ENCODE data around the gene MARCOL. TPM values are rescaled to one million over a fixed set of nuclear protein-coding genes. Genes with fewer than 3 reads are reported as not detected.

MARCOL gene
- total RNA-seq, 2 experiments from 2014 or later, result not detected

DNA sequence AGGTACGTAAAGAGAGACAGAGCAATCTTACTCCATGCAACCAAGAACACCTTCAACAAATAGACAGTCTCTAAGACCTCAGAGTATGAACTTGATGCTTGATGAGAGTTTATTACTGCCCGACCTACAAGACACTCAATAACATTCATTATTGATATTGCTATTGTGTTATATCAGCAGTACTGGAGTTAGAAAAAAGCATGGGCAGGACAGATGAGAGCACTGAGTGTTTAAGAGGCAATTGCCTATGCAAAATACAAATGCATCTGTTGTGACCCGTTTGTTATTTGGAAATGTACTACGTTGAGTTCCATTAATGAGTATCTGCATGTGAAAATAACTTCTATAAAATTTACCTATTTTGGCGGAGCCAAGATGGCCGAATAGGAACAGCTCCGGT lies 8.1 kb upstream of the MARCOL start:
- Histone ChIP-seq H3K9me3 (ENCODE audit: control insufficient read depth in 1 of 2, insufficient read depth in 1 of 2, low read length in 2 of 2) (no peaks in the 10 kb centered on the region), H3K4me3 (ENCODE audit: low read length) (no peak overlapping the region), H3K36me3 (ENCODE audit: insufficient read depth, low read length) (no peaks in the 10 kb centered on the region), H3K27me3 (ENCODE audit: control insufficient read depth in 1 of 2, insufficient read depth in 2 of 2, low read length in 2 of 2) (peaks cover 0 to 7% of the 10 kb centered on the region in 2 experiments), H3K4me1 (ENCODE audit: insufficient read depth, low read length) (no peaks in the 10 kb centered on the region), H3K27ac (ENCODE audit: low read depth in 1 of 2, low read length in 2 of 2) (no peak overlapping the region)
- ChIA-PET POLR2A (no interaction called here), CTCF (no interaction called here)
- ATAC-seq (ENCODE audit: poor library complexity) (no peak), DNase-seq (no peak)
- Mint-ChIP-seq H3K4me1 (ENCODE audit: low read depth) (no peaks in the 10 kb centered on the region), H3K27me3 (peaks cover 16% of the 10 kb centered on the region), H3K4me3 (no peak overlapping the region), H3K36me3 (ENCODE audit: low read depth) (no peaks in the 10 kb centered on the region), H3K27ac (no peak overlapping the region), H3K9me3 (no peaks in the 10 kb centered on the region)
- TF ChIP-seq, protein P1, sequence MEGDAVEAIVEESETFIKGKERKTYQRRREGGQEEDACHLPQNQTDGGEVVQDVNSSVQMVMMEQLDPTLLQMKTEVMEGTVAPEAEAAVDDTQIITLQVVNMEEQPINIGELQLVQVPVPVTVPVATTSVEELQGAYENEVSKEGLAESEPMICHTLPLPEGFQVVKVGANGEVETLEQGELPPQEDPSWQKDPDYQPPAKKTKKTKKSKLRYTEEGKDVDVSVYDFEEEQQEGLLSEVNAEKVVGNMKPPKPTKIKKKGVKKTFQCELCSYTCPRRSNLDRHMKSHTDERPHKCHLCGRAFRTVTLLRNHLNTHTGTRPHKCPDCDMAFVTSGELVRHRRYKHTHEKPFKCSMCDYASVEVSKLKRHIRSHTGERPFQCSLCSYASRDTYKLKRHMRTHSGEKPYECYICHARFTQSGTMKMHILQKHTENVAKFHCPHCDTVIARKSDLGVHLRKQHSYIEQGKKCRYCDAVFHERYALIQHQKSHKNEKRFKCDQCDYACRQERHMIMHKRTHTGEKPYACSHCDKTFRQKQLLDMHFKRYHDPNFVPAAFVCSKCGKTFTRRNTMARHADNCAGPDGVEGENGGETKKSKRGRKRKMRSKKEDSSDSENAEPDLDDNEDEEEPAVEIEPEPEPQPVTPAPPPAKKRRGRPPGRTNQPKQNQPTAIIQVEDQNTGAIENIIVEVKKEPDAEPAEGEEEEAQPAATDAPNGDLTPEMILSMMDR (IDR thresholded peaks at IDR 0.05), result no peak
- intact Hi-C loops (cut with DNase I, micrococcal nuclease), result no loop called here

DNA sequence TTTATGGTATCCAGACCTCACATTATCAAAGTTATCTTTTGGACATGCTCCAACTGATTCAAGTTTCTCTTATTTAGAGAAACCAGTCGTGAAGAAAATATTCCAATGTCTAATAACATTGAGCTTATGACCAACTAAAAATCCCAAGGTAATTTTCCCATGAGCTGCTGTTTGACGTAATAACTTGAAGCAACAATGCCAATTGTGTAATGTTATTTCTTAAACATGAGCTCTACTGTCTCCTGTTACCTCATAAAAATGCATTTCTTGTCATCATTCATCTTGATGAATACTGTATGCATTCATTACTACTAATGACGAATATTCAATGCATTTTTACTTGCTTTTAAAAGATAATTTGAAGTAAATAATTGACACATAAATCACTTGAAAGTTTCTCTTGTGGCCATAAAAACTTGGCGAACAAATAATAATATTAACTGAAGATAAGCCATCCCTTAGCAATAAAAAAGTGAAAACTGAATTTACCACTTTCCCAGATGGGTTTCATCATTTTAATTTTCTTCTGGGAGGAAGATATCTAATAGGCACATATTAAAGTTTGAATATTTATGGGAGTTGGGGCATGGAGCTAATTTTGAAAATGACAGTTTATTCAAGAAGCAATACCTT lies 424 bp upstream of the MARCOL start:
- intact Hi-C loops (cut with DNase I, micrococcal nuclease), result no loop called here
- ChIA-PET CTCF (no interaction called here), POLR2A (no interaction called here)
- TF ChIP-seq, protein P1 (IDR thresholded peaks at IDR 0.05), result no peak
- Histone ChIP-seq H3K27ac (ENCODE audit: low read depth in 1 of 2, low read length in 2 of 2) (no peak overlapping the region), H3K4me3 (ENCODE audit: low read length) (no peak overlapping the region), H3K9me3 (ENCODE audit: control insufficient read depth in 1 of 2, insufficient read depth in 1 of 2, low read length in 2 of 2) (no peaks in the 10 kb centered on the region), H3K4me1 (ENCODE audit: insufficient read depth, low read length) (no peaks in the 10 kb centered on the region), H3K36me3 (ENCODE audit: insufficient read depth, low read length) (no peaks in the 10 kb centered on the region), H3K27me3 (ENCODE audit: control insufficient read depth in 1 of 2, insufficient read depth in 2 of 2, low read length in 2 of 2) (no peaks in the 10 kb centered on the region)
- Mint-ChIP-seq H3K4me1 (ENCODE audit: low read depth) (no peaks in the 10 kb centered on the region), H3K27me3 (peaks cover 5% of the 10 kb centered on the region), H3K27ac (no peak overlapping the region), H3K36me3 (ENCODE audit: low read depth) (no peaks in the 10 kb centered on the region), H3K9me3 (no peaks in the 10 kb centered on the region), H3K4me3 (no peak overlapping the region)
- DNase-seq (no peak), ATAC-seq (ENCODE audit: poor library complexity) (no peak)

DNA sequence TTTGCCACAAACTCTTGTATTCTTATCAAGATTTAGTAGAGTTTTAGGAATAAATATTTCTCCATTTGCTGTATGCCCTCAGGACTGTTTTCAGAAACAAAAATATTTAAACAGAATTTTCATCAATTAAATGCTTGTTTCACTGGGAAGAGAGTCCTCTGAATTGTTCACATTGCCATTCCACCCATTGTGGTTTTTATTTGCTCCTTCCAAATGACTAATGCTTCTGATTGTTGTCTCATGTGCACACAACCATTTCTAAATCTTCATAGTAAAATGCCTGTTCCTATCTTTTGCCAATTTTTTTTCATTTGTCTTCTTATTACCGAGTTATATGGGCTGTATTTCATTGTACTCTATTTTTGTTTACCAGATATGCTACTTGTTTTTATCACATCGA lies 10.6 kb downstream of the MARCOL start:
- H3K9me3 ChIP-seq (ENCODE audit: control insufficient read depth in 1 of 2, insufficient read depth in 1 of 2, low read length in 2 of 2), result peaks cover 0 to 6% of the 10 kb centered on the region in 2 experiments
- Mint-ChIP-seq H3K27me3 (peaks cover 8% of the 10 kb centered on the region), H3K27ac (no peak overlapping the region), H3K4me1 (ENCODE audit: low read depth) (no peaks in the 10 kb centered on the region), H3K36me3 (ENCODE audit: low read depth) (no peaks in the 10 kb centered on the region), H3K4me3 (no peak overlapping the region), H3K9me3 (peaks cover 8% of the 10 kb centered on the region)
- ATAC-seq (ENCODE audit: poor library complexity) (no peak), DNase-seq (no peak)
- intact Hi-C loops (cut with DNase I, micrococcal nuclease), result no loop called here
- H3K27ac ChIP-seq (ENCODE audit: low read depth in 1 of 2, low read length in 2 of 2), result no peak overlapping the region
- POLR2A ChIA-PET, result no interaction called here
- TF ChIP-seq, protein P1 (IDR thresholded peaks at IDR 0.05), result no peak
- H3K36me3 ChIP-seq (ENCODE audit: insufficient read depth, low read length), result no peaks in the 10 kb centered on the region
- H3K4me3 ChIP-seq (ENCODE audit: low read length), result no peak overlapping the region
- no peaks in the 10 kb centered on the region for H3K27me3 ChIP-seq (ENCODE audit: control insufficient read depth in 1 of 2, insufficient read depth in 2 of 2, low read length in 2 of 2)
- CTCF ChIA-PET, result no interaction called here
- no peaks in the 10 kb centered on the region for H3K4me1 ChIP-seq (ENCODE audit: insufficient read depth, low read length)
